ENCODE results near the gene ZNRF1.
"Not testable (repeated sequence)": the region's sequence is repeated elsewhere in the genome, so short reads cannot be mapped to it uniquely, and the experiment has no call there.

The ZNRF1 gene

DNA sequence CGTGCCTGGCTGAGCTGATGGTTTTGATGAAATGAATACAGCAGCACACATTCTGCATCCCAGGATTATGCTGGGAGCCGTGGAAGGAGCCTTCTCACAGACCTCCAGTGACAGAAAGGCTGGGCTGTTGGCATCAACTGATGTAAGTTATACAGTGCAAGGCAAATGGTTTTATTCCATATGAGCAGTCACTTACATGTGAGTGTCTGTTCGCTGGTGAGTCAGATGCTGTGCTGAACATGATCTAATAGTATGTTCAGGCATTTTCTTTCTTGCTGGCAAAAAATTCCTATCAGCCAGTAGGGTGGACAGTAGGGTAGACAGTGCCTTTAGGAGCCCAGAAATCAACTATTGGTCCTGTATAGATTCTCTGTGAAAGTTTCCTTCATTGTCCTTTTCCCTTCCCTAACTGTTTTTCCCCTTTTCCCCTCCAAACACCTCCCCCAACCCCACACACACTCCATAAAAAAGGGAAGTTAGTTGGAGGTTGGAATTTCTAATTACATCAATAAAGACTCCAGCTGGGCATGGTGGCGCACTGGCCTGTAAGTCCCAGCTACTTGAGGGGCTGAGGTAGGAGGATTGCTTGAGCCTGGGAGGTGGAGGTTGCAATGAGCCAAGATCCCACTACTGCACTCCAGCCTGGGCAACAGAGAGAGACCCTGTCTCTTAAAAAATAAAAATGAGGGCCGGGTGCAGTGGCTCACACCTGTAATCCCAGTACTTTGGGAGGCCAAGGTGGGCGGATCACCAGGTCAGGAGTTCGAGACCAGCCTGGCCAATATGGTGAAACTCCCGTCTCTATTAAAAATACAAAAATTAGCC, 81.6 kb downstream of the ZNRF1 start:
- DNase-seq: peak; percentile 16 to 30

DNA sequence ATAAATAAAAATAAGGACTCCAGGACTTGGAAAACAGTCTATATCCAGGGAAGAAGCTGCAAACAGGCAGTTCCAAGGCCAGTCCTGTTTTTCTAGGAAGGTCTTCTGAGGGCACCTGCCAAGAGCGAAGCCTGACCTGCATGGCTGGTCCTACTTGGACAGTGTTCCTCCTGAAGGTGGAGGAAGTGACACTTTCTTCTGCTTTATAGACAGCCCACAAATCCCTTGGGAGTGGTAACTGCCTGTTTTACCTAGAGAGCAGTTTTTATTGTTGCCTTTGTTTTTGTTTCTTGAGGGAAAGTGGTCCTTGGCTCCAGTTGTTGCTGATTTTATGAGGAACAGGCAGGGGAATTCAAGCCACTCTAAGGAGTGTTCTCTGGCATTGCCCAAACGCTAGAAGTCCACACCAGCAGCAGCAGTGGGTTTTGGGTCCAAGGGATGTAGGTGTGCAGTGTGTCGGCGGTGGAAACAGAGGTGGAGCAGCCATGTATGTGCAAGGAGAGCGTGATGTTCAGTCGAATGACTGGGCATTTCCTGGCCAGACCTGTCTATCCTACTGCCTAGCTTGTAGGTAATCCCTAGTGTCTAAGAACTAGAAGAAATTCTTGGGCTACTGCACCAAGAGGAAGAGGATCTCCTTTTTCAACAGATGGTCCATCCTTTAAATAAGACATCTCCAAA, 82.5 kb downstream of the ZNRF1 start:
- DNase-seq: no peak

DNA sequence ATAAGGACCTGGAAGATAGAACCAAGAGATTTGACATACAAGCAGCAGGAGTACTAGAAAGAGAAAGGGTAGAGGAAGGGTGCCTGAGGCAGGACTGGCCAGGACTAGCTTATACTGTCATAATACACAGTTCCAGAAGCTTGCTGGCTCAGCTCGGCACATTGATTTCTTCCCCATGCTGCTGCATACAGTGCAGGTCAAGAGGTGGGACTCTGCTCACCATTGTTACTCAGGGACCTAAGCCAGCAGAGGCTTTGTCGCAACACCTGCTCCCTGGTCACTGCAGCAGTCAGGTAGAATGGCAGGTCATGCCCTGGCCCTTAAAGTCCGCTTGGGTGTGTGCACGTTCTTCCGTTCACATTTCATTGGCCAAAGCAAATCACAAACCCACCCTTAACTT, 85.0 kb downstream of the ZNRF1 start:
- DNase-seq: no peak

DNA sequence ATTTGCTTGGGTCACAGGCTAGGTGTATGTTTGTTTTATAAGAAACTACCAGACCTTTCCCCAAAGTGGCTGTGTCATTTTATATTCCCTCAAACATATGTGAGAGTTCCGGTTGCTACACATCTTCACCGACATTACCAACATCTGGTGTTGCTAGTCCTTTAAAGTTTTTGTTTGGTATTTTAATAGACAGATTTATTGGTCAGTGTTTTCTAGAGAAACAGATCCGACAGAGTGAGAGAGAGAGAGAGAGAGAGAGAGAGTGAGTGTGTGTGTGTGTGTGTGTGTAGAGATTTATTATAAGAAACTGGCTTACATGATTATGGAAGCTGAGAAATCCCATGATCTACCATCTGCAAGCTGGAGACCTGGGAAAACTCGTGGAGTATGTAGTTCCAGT, 86.7 kb downstream of the ZNRF1 start:
- DNase-seq: no peak

DNA sequence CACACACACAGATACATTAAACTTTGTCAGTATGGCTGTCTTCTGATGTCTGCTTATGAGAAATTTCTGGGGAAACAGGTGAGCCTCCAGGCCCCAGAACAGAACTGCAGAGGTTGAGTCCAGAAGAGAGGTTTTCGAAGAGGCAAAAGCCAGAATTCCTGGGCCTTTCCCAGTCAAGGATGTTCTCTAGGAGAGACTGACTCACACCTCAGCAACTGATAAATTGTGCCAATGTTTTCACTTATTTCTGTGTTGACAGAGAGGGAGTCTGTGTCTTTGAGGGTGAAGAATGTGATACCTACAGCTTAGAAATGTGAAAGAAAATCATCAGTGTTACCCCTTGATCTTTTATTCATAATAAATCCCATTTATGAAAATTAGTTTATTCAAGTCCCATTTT, 87.5 kb downstream of the ZNRF1 start:
- no peak for DNase-seq

DNA sequence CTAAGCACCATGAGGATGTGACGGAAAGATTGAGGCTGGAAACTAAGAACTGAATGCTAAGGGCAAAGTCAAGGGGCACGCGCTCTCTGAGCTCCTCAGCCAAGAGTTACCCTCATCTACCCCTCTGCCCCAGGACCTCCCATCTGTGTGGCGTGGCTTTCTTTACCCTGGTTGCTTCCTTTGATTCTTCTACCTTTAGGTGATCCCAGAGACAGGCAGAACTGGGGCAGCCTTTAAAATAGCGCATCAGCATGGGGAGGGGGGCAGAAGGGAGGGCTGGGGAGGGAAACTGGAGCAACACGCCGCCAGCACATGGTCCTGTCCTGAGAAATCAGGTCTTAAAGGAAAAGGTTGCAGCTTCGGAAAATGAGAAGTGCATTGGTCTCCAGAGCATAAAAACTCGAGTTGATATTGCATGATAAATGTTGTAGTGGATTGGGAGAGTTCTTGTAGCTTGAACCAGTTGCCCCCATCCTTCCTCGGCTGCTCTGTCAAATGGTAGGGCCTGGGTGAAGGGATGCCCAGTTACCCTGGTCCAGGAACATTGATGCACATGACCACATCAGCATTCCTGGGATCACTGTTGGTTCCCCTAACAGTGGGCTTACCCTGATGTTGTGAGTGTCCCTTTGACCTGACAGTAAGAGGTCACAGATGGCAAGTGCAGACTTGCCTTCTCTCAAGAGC, 88.0 kb downstream of the ZNRF1 start:
- no peak for DNase-seq

DNA sequence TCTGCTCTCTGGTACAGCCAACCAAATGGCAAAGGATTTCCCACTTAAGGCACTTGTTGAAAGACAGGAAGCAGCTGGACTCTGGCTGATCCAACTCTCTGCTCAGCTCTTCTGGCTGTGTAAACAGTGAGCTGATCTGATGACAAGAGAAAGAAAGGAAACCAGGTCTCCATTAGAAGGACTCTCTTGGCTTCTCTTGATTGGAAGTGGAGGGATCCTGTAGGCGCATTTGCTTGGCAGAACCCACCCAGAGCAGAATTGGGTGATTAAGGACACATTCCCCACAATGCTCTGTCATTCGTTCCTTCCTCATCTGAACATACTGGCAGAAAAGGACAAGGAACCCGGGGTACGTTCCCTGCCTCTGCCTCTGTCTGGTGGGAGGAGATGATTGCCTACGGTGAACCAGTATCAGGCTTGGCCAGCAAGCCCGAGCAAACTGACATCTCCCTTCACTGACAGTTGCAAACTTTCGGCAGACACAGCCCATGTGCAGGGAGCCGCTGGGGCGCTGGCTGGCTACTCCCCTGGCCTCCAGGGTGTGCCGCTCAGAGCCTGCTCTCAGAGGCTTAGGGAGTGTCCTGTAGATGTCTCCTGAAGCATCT, 88.7 kb downstream of the ZNRF1 start:
- DNase-seq: peak; percentile 75 to 79

DNA sequence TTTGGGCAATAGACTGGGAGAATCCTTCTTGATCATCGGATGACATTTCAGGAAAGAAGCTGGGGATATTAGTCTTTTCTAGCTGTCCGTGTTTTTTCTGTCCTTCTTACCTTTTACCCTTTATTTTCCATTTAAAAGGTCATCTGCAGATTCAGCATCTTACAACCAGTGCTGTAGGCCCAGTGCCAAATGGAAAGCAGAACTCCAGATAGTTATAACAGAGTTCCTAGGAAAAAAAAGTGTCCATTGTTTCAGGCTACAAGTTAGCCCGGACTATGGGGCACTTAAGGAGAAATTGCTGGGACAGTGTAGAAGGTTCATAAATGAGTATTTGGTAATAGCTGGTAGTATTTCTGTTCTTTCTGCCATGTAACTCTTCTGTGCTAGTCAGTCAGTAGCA, 89.4 kb downstream of the ZNRF1 start:
- DNase-seq: no peak

DNA sequence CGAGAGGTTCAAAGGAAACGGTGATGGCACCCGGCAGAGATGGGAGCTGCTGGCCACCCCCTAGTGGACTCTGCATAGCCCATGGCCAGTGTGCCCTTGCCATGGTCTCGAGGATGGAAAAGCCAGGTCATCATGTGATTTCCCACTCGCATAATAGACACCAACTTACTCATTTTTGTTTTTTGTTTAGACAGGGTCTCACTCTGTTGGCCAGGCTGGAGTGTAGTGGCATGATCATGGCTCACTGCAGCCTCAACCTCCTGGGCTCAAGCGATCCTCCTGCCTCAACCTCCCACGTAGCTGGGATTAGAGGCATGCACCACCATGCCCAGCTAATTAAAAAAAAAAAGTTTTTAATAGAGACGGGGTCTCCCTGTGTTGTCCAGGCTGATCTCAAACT, 90.1 kb downstream of the ZNRF1 start:
- DNase-seq: no peak

DNA sequence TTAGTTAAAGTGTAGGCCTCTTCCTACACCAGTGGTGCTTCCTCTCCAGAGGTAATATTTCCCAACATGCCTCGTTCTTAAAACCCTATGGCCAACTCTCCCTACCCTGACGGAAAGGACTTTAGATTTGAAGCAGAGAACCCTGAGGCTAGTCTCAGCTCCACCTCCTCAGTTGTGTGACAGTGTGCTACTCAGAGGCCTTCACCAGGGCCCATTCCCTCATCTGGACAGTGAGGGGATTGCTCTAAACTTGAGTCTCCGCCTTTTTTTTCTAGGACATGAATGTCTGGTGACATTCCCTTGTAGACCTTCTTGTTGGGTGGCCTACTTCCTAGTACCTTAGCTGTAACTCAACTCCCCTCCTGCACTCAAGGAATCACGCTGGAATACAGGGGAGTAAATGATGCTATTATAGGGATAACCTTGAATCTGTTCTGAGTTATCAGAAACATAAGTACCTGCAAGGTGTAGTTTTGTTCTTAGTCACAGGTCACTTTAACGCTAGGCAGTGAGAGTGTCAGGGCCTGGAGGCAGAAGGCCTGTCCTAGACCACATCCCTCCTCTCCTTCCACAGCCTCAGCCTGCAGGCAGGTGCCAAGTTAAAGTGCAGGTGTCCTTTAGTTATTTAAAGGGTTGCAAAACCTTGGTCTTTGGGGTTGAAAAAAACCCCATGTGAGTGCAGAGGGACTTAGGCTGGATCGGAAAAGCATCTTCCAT, 90.8 kb downstream of the ZNRF1 start:
- DNase-seq: no peak

DNA sequence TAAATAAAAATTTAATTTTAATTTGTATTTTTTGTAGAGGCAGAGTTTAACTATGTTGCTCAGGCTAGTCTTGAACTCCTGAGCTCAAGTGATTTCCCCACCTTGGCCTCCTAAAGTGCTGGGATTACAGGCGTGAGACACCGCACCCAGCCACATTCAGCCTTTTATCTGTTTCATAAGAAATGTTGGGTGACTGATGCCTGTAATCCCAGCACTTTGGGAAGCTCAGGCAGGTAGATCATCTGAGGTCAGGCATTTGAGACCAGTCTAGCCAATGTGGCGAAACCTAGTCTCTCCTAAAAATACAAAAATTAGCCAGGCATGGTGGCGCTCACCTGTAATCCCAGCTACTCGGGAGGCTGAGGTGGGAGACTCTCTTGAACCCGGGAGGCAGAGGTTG, 92.1 kb downstream of the ZNRF1 start:
- not testable (repeated sequence) for DNase-seq

DNA sequence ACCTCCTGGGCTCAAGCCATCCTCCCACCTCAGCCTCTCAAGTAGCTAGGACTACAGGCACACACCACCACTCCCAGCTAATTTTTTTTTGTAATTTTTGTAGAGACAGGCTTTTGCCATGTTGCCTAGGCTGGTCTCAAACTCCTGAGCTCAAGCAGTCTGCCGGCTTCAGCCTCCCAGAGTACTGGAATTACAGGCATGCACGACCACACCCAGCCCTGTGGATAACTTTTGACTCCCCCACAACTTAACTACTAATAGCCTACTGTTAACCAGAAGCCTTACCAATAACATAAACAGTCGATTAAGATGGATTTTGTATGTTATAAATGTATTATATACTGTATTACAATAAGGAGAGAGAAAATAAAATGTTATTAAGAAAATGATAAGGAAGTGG, 92.8 kb downstream of the ZNRF1 start:
- DNase-seq: not testable (repeated sequence)

DNA sequence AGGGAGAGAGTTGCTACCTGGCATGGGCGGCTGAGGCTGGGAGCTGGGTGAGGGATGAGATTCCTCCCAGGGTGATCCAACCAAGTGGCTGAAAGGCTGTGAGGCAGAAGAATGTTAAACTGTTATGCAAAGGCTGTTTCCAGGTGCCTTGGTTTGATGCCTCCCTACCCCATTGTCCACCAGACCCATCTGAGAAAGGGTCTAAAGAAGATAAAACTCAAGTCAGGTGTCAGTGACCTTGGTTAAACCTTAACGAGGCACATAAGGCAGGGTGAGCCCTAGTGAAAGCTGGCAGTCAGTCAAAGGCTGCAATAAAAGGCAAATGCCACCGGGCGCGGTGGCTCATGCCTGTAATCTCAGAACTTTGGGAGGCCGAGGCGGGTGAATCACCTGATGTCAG, 94.0 kb downstream of the ZNRF1 start:
- no peak for DNase-seq

DNA sequence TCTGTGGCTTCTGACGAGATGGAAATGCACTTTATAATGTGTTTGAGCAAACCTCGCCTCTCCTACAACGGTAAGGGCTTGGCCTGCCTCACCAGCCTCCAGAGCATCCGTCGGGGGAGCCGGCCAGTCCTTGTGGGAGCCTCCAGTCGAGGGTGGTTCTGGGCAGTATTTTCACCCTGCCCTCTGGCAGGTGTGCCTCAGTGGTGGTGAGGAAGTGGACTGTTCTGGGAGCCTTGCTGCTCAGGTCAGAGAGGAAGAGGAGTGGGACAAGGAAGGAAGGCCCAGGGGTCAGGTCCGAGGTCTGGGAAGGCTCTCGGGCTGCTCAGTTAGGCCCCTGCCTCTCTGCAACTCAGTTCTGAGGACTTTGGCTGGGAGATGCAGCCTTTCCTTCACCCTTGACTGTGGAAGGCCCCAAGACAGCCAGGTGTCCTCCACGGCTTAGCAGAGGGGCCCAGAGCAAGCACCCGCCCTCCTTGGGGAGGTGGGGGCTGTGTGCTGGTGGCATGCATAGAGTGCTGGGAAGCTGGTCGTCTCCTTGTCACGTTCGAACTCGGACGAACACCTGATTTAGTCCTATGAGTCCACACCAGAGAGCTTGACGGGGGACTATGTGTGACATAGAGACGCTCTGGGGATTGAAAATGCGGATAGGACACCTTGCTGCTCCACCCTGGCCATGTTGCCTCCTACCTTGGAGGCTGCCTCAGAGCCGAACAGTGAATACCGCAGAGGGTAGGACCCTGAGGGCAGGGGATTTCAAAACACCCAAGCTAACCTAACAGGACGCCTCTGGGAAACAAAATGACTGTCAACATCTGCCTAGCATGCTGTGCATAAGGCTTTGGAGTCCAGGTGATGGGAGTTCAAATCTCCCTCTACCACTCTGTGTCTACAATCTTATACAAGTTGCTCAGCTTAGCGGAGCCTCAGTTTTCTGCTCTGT, 95.0 kb downstream of the ZNRF1 start:
- DNase-seq: no peak

DNA sequence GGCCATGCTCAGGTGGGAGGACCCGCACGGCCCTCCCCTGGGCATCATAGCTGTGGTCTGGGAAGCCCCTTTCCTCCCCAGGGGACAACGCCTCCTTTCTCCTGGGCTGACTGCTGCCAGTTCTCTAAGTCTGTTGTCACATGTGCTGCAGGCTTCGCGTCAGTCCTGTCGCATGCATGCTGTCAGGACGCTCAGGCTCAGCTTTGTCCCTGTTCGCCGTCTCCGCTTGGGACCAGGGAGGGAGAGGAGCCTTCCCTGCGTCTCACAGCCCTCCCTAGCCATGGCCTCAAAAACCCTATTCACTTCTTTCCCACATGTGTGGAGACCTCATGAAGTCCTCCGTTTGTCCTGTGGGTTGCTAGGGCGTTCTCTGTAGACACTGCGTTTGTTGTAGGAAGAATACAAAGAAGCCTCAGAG, 96.4 kb downstream of the ZNRF1 start:
- no peak for DNase-seq

DNA sequence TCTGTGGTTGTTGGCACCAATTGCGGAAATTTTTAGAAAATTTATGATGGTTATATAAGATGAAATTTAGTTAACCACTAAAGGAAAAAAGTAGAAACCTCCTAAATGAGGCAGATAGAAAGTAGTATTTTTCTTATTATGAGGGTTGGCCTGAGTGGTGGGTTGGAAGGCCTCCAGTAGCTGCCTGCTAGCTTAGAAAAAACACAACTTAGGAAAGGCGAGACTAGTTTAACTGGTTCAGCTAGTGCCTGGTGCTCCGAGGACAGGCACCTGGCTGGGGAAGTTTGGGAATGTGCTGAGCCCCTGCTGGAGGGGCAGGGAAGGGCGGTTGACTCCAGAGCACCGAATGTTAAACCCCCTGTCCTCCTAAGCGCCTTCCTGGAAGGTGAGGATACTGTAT, 97.8 kb downstream of the ZNRF1 start:
- no peak for DNase-seq

DNA sequence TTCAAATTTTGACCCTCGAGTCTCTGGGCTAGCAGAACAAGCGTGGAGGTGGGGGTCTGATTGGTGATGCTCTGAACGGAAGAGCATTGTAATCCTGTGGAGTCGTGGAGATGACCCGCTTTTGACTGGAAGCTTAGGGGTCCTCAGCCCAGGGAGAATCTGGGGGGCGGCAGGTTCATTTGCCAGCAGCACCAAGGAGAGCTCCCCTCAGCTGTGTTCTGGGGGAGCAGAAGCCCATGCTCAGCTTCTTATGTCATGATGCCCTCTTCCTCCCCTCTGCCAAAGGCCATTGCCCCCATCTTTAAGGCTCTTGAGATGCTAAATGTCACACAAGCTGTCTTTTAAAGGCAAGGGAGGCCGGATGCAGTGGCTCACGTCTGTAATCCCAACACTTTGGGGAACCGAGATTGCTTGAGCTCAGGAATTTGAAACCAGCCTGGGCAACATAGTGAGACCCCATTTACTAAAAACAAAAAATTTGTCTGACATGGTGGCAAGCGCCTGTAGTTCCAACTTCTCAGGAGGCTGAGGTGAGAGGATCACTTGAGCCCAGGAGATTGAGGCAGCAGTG, 98.5 kb downstream of the ZNRF1 start:
- no peak for DNase-seq

DNA sequence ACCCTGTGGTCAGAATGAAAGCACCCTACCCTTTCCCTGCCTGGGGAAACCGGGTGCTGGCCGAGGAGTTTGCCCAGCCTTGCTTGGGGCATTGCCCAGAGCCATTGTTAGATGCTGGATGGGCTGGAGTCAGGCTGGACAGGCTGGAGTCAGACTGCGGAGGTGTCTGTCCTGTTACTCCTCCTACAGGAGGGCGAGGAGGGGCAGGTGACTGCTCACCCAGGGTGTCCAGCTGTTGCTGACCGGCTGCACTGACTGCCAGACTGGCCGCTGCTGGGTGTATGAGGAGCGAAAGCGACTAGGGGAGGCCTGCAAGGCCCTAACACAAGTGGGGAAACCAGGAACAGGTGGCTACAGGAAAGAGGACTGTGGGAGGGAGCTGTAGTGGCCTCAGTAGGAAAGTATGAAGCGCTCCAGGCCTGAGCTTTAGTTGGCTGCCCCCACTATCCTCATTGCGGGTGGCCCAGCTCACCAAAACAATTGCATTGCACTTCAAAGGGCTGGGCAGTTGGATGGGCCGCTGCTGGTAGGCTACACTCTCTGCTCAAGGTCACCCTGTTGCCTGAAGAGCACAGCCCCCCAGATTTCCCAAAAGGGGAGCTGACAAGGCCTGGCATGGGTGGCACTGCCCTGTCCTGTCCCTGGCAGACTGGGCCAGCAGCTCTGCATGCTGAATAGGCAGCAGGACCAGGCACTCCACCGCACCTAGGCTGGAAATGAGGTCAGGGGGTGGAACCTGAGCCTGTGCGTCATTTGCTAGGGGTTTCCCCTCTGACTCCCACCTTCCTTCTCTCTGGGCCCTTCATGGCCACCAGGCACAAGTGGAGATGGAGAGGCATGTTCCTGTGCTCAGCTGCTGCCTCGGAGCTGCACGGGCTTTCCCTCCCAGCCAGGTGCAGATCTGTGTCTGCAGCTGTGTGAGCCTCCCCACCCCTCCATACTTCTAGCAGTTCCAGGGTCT, 99.4 kb downstream of the ZNRF1 start:
- DNase-seq: no peak

DNA sequence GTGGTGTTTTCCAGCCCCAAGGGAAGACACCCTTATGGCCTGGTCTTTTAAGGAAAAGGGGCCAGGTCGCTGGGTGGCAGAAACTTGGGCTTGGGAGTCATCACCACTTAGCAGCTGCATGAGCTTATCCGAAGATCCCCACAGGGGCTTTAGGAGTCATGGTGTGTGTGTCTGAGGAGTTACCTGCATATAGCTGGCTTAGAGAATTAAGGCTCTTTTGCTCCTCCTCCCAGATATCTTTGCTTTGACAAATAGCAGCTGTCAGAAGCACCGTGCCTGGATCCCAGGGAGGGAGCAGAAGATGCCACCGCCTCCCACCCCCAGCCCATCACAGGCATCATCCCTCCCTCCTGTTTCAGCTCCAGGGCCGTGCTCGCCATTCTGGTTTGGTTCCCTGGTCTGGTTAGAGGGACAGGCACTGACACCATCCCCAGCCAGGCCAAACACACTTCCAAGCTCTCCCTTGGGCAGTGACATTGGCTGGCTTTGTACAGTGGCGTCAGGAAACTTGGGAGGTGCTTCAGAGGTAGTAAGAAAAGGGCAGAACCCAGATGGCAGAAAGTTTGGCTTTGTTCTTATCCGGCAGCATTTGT, 100.3 kb downstream of the ZNRF1 start:
- no peak for DNase-seq
